Measurements from ENCODE around the gene SMIM33. TPM values are rescaled to one million over a fixed set of nuclear protein-coding genes. Genes with fewer than 3 reads are reported as not detected.
A peak's percentile ranks its signal among the peaks of the same experiment; 100 is the strongest.
"Not testable (repeated sequence)": the region's sequence is repeated elsewhere in the genome, so short reads cannot be mapped to it uniquely, and the experiment has no call there.

SMIM33 gene
- polyA plus RNA-seq, 2 donors = 0.02 TPM; not detected in 1

- H3K4me1 ChIP-seq (ENCODE audit: control insufficient read depth in 2 of 2, insufficient read depth in 2 of 2, low read length in 1 of 2); H3K27me3 ChIP-seq (ENCODE audit: control insufficient read depth in 1 of 2, insufficient read depth in 2 of 2, low read length in 2 of 2); H3K36me3 ChIP-seq (ENCODE audit: control insufficient read depth in 2 of 2, insufficient read depth in 2 of 2, low read length in 1 of 2); H3K4me3 ChIP-seq (ENCODE audit: low read depth in 1 of 2, low read length in 2 of 2); H3K9me3 ChIP-seq (ENCODE audit: control insufficient read depth in 2 of 2, insufficient read depth in 1 of 2, low read depth in 1 of 2, low read length in 1 of 2); H3K27ac ChIP-seq (ENCODE audit: low read depth in 2 of 2, low read length in 1 of 2): not testable (repeated sequence)
- WGBS, 2 donors = 96 to 97% methylated on average over 17 of the region's 17 CpGs
Measured at GRCh38 chr5:139440416-139440815, 30.4 kb upstream of the SMIM33 start.

- Histone ChIP-seq H3K27me3 (ENCODE audit: control insufficient read depth in 1 of 2, insufficient read depth in 2 of 2, low read length in 2 of 2) (no peaks in the 10 kb centered on the region), H3K27ac (ENCODE audit: low read depth in 2 of 2, low read length in 1 of 2) (no peak overlapping the region), H3K36me3 (ENCODE audit: control insufficient read depth in 2 of 2, insufficient read depth in 2 of 2, low read length in 1 of 2) (no peaks in the 10 kb centered on the region), H3K4me1 (ENCODE audit: control insufficient read depth in 2 of 2, insufficient read depth in 2 of 2, low read length in 1 of 2) (peaks cover 2% of the 10 kb centered on the region in 2 donors), H3K9me3 (ENCODE audit: control insufficient read depth in 2 of 2, insufficient read depth in 1 of 2, low read depth in 1 of 2, low read length in 1 of 2) (no peaks in the 10 kb centered on the region), H3K4me3 (ENCODE audit: low read depth in 1 of 2, low read length in 2 of 2) (no peak overlapping the region)
- WGBS, 2 donors = 59 to 65% methylated on average over 4 of the region's 4 CpGs
Measured at GRCh38 chr5:139443831-139444453, 26.9 kb upstream of the SMIM33 start.

GRCh38 chr5:139445325-139446170 lies 25.3 kb upstream of the SMIM33 start:
- Histone ChIP-seq H3K27me3 (ENCODE audit: control insufficient read depth in 1 of 2, insufficient read depth in 2 of 2, low read length in 2 of 2) (no peaks in the 10 kb centered on the region), H3K36me3 (ENCODE audit: control insufficient read depth in 2 of 2, insufficient read depth in 2 of 2, low read length in 1 of 2) (no peaks in the 10 kb centered on the region), H3K4me1 (ENCODE audit: control insufficient read depth in 2 of 2, insufficient read depth in 2 of 2, low read length in 1 of 2) (peaks cover 2% of the 10 kb centered on the region in 2 donors), H3K4me3 (ENCODE audit: low read depth in 1 of 2, low read length in 2 of 2) (no peak overlapping the region), H3K27ac (ENCODE audit: low read depth in 2 of 2, low read length in 1 of 2) (peak overlapping the region; percentile 36 to 61), H3K9me3 (ENCODE audit: control insufficient read depth in 2 of 2, insufficient read depth in 1 of 2, low read depth in 1 of 2, low read length in 1 of 2) (no peaks in the 10 kb centered on the region)
- 43 to 49% methylated on average over 7 of the region's 7 CpGs for WGBS, 2 donors

GRCh38 chr5:139446956-139447779 lies 23.6 kb upstream of the SMIM33 start:
- 65 to 73% methylated on average over 5 of the region's 5 CpGs for WGBS, 2 donors
- Histone ChIP-seq H3K9me3 (ENCODE audit: control insufficient read depth in 2 of 2, insufficient read depth in 1 of 2, low read depth in 1 of 2, low read length in 1 of 2) (no peaks in the 10 kb centered on the region), H3K4me3 (ENCODE audit: low read depth in 1 of 2, low read length in 2 of 2) (no peak overlapping the region), H3K4me1 (ENCODE audit: control insufficient read depth in 2 of 2, insufficient read depth in 2 of 2, low read length in 1 of 2) (peaks cover 2% of the 10 kb centered on the region in 2 donors), H3K36me3 (ENCODE audit: control insufficient read depth in 2 of 2, insufficient read depth in 2 of 2, low read length in 1 of 2) (no peaks in the 10 kb centered on the region), H3K27me3 (ENCODE audit: control insufficient read depth in 1 of 2, insufficient read depth in 2 of 2, low read length in 2 of 2) (no peaks in the 10 kb centered on the region), H3K27ac (ENCODE audit: low read depth in 2 of 2, low read length in 1 of 2) (peak overlapping the region in 1 of 2 donors; percentile 17)

GRCh38 chr5:139451176-139451575 lies 19.6 kb upstream of the SMIM33 start:
- 82 to 91% methylated on average over 2 of the region's 2 CpGs for WGBS, 2 donors
- Histone ChIP-seq H3K4me1 (ENCODE audit: control insufficient read depth in 2 of 2, insufficient read depth in 2 of 2, low read length in 1 of 2) (no peaks in the 10 kb centered on the region), H3K9me3 (ENCODE audit: control insufficient read depth in 2 of 2, insufficient read depth in 1 of 2, low read depth in 1 of 2, low read length in 1 of 2) (peaks cover 0 to 5% of the 10 kb centered on the region in 2 donors), H3K4me3 (ENCODE audit: low read depth in 1 of 2, low read length in 2 of 2) (no peak overlapping the region), H3K36me3 (ENCODE audit: control insufficient read depth in 2 of 2, insufficient read depth in 2 of 2, low read length in 1 of 2) (no peaks in the 10 kb centered on the region), H3K27ac (ENCODE audit: low read depth in 2 of 2, low read length in 1 of 2) (no peak overlapping the region), H3K27me3 (ENCODE audit: control insufficient read depth in 1 of 2, insufficient read depth in 2 of 2, low read length in 2 of 2) (no peaks in the 10 kb centered on the region)

GRCh38 chr5:139451878-139452660 lies 18.7 kb upstream of the SMIM33 start:
- WGBS, 2 donors = 77 to 82% methylated on average over 3 of the region's 3 CpGs
- H3K27ac ChIP-seq (ENCODE audit: low read depth in 2 of 2, low read length in 1 of 2) = no peak overlapping the region

GRCh38 chr5:139453683-139454567 lies 16.9 kb upstream of the SMIM33 start:
- Histone ChIP-seq H3K27ac (ENCODE audit: low read depth in 2 of 2, low read length in 1 of 2) (peak overlapping the region in 1 of 2 donors; percentile 21), H3K4me1 (ENCODE audit: control insufficient read depth in 2 of 2, insufficient read depth in 2 of 2, low read length in 1 of 2) (no peaks in the 10 kb centered on the region), H3K36me3 (ENCODE audit: control insufficient read depth in 2 of 2, insufficient read depth in 2 of 2, low read length in 1 of 2) (no peaks in the 10 kb centered on the region), H3K9me3 (ENCODE audit: control insufficient read depth in 2 of 2, insufficient read depth in 1 of 2, low read depth in 1 of 2, low read length in 1 of 2) (peaks cover 0 to 5% of the 10 kb centered on the region in 2 donors), H3K27me3 (ENCODE audit: control insufficient read depth in 1 of 2, insufficient read depth in 2 of 2, low read length in 2 of 2) (no peaks in the 10 kb centered on the region), H3K4me3 (ENCODE audit: low read depth in 1 of 2, low read length in 2 of 2) (no peak overlapping the region)
- WGBS, 2 donors = 76 to 77% methylated on average over 3 of the region's 3 CpGs

More at GRCh38 chr5:139451878-139452660, 18.7 kb upstream of the SMIM33 start:
- peaks cover 0 to 5% of the 10 kb centered on the region in 2 donors for H3K9me3 ChIP-seq (ENCODE audit: control insufficient read depth in 2 of 2, insufficient read depth in 1 of 2, low read depth in 1 of 2, low read length in 1 of 2)
- no peak overlapping the region for H3K4me3 ChIP-seq (ENCODE audit: low read depth in 1 of 2, low read length in 2 of 2)
- H3K4me1 ChIP-seq (ENCODE audit: control insufficient read depth in 2 of 2, insufficient read depth in 2 of 2, low read length in 1 of 2) = no peaks in the 10 kb centered on the region
- H3K27me3 ChIP-seq (ENCODE audit: control insufficient read depth in 1 of 2, insufficient read depth in 2 of 2, low read length in 2 of 2) = no peaks in the 10 kb centered on the region
- no peaks in the 10 kb centered on the region for H3K36me3 ChIP-seq (ENCODE audit: control insufficient read depth in 2 of 2, insufficient read depth in 2 of 2, low read length in 1 of 2)

GRCh38 chr5:139454568-139455290 lies 16.1 kb upstream of the SMIM33 start:
- H3K36me3 ChIP-seq (ENCODE audit: control insufficient read depth in 2 of 2, insufficient read depth in 2 of 2, low read length in 1 of 2) = no peaks in the 10 kb centered on the region
- 85 to 87% methylated on average over 11 of the region's 11 CpGs for WGBS, 2 donors

More at GRCh38 chr5:139454568-139455290, 16.1 kb upstream of the SMIM33 start:
- Histone ChIP-seq H3K4me1 (ENCODE audit: control insufficient read depth in 2 of 2, insufficient read depth in 2 of 2, low read length in 1 of 2) (peaks cover 0 to 4% of the 10 kb centered on the region in 2 donors), H3K4me3 (ENCODE audit: low read depth in 1 of 2, low read length in 2 of 2) (no peak overlapping the region), H3K27me3 (ENCODE audit: control insufficient read depth in 1 of 2, insufficient read depth in 2 of 2, low read length in 2 of 2) (no peaks in the 10 kb centered on the region), H3K27ac (ENCODE audit: low read depth in 2 of 2, low read length in 1 of 2) (no peak overlapping the region), H3K9me3 (ENCODE audit: control insufficient read depth in 2 of 2, insufficient read depth in 1 of 2, low read depth in 1 of 2, low read length in 1 of 2) (peaks cover 0 to 5% of the 10 kb centered on the region in 2 donors)
